ENCODE results near the gene CSMD2. TPM values are rescaled to one million over a fixed set of nuclear protein-coding genes. Genes with fewer than 3 reads are reported as not detected.

Gene CSMD2
- total RNA-seq, 1 experiment from 2014 or later, result 0.22 TPM

DNA sequence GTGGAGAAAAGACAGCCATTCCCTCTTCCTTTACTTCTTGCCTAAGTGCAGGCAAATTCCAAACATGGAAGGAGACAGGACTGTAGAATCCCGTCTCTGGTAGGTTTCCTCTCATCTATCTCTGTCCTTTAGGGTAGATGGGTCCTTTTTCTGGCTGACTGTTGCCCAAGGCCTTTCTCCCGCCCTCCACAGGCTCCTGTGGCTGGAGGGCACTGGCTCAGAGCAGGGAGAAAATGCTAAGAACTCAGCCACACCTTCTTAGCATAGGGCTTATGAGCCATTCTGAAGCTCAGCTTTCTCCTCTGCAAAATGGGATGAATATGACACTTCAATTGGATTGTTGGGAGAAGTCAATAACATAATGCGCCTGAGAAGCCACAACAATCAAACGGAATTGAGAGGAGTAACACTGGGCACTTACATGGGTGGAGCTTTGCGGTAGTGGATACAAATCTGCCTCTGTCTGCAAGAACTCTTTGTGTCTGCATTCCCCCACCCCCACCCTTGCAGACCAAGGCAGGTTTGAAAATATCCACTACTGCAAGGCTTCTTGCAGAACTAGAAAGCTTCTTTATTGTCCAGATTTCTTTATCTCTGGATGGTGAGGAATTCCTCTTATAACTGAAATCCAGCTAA is 94.7 kb downstream of the CSMD2 start:
- ChIA-PET CTCF (no interaction called here), POLR2A (no interaction called here), RAD21 (ENCODE audit: low non-redundant PET in 1 of 2, low total read pairs in 2 of 2, uncharacterized antibody in 2 of 2, unreplicated experiment in 2 of 2) (no interaction called here)
- Histone ChIP-seq H3K27me3 (ENCODE audit: insufficient read depth, low read length) (peaks cover 39% of the 10 kb centered on the region), H3K9me3 (ENCODE audit: control insufficient read depth in 1 of 2, insufficient read depth in 1 of 2, low read depth in 1 of 2, low read length in 2 of 2) (no peaks in the 10 kb centered on the region), H3K4me1 (ENCODE audit: control insufficient read depth in 1 of 2, insufficient read depth in 2 of 2, low read length in 2 of 2) (no peaks in the 10 kb centered on the region), H3K9me2 (ENCODE audit: insufficient read depth) (no peaks in the 10 kb centered on the region), H3K79me2 (ENCODE audit: insufficient read depth, low read length) (no peaks in the 10 kb centered on the region), H3K9ac (ENCODE audit: low read length) (no peak overlapping the region), H4K20me1 (ENCODE audit: insufficient read depth) (no peaks in the 10 kb centered on the region), H3K4me3 (replicated peaks in 1 of 2; ENCODE audit: low read depth in 1 of 2, low read length in 2 of 2) (no peak overlapping the region), H3K4me2 (ENCODE audit: low read length) (no peak overlapping the region), H2AFZ (ENCODE audit: low read depth, low read length, poor library complexity, severe bottlenecking) (no peak overlapping the region), H3K27ac (ENCODE audit: low read depth, low read length) (no peak overlapping the region), H3K36me3 (ENCODE audit: control insufficient read depth in 1 of 2, insufficient read depth in 2 of 2, low read length in 2 of 2) (no peaks in the 10 kb centered on the region)
- intact Hi-C loops (cut with micrococcal nuclease), result no loop called here
- TF ChIP-seq ZNF274 (IDR thresholded peaks at IDR 0.05; ENCODE audit: low read depth, low read length) (no peak), EZH2 (IDR thresholded peaks at IDR 0.05) (no peak)
- no peak for DNase-seq (ENCODE audit: low read depth, low spot score)
- BruUV-seq (replicated peaks), result no TSS peak
- ATAC-seq, result no peak

DNA sequence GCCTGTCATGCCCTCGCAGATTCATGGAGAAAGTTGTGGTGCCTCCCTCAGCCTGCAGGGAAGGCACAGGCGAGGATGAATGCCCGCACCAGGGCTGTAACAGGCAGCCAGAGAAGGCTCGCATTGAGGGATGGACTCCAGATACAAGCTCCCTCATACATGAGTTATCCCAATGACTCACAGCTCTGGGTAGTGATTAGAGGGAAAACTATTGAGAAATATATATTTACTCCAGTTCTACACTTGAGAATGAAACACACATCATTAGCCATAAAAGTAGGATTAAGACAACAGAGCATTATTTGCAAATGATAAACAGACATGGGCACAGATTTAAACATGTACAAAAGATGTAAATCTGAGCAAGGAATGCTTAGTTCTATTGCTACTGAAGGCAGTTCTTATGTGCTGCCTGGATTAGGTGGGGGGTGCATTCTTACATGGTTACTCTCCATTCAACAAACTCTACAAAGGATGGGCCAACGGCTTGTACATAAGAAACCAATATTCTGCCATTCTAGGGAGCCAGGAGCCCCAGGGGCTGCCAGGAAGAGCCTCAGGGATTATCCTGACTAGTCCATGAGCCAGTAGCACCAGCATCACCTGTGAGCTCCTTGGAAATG is 97.9 kb downstream of the CSMD2 start:
- Histone ChIP-seq H3K4me3 (replicated peaks in 1 of 2; ENCODE audit: low read depth in 1 of 2, low read length in 2 of 2) (no peak overlapping the region), H3K27me3 (ENCODE audit: insufficient read depth, low read length) (peaks cover 32% of the 10 kb centered on the region), H3K4me1 (ENCODE audit: control insufficient read depth in 1 of 2, insufficient read depth in 2 of 2, low read length in 2 of 2) (no peaks in the 10 kb centered on the region), H3K9me2 (ENCODE audit: insufficient read depth) (no peaks in the 10 kb centered on the region), H4K20me1 (ENCODE audit: insufficient read depth) (no peaks in the 10 kb centered on the region), H3K27ac (ENCODE audit: low read depth, low read length) (no peak overlapping the region), H3K9ac (ENCODE audit: low read length) (no peak overlapping the region), H3K79me2 (ENCODE audit: insufficient read depth, low read length) (no peaks in the 10 kb centered on the region), H3K4me2 (ENCODE audit: low read length) (no peak overlapping the region), H3K9me3 (ENCODE audit: control insufficient read depth in 1 of 2, insufficient read depth in 1 of 2, low read depth in 1 of 2, low read length in 2 of 2) (no peaks in the 10 kb centered on the region), H3K36me3 (ENCODE audit: control insufficient read depth in 1 of 2, insufficient read depth in 2 of 2, low read length in 2 of 2) (no peaks in the 10 kb centered on the region), H2AFZ (ENCODE audit: low read depth, low read length, poor library complexity, severe bottlenecking) (no peak overlapping the region)
- RAD21 ChIA-PET (ENCODE audit: low non-redundant PET in 1 of 2, low total read pairs in 2 of 2, uncharacterized antibody in 2 of 2, unreplicated experiment in 2 of 2), result no interaction called here
- POLR2A ChIA-PET, result no interaction called here
- intact Hi-C loops (cut with micrococcal nuclease), result no loop called here
- CTCF ChIA-PET, result no interaction called here
- ATAC-seq (no peak), DNase-seq (ENCODE audit: low read depth, low spot score) (no peak)
- no TSS peak for BruUV-seq (replicated peaks)
- TF ChIP-seq, protein P1, sequence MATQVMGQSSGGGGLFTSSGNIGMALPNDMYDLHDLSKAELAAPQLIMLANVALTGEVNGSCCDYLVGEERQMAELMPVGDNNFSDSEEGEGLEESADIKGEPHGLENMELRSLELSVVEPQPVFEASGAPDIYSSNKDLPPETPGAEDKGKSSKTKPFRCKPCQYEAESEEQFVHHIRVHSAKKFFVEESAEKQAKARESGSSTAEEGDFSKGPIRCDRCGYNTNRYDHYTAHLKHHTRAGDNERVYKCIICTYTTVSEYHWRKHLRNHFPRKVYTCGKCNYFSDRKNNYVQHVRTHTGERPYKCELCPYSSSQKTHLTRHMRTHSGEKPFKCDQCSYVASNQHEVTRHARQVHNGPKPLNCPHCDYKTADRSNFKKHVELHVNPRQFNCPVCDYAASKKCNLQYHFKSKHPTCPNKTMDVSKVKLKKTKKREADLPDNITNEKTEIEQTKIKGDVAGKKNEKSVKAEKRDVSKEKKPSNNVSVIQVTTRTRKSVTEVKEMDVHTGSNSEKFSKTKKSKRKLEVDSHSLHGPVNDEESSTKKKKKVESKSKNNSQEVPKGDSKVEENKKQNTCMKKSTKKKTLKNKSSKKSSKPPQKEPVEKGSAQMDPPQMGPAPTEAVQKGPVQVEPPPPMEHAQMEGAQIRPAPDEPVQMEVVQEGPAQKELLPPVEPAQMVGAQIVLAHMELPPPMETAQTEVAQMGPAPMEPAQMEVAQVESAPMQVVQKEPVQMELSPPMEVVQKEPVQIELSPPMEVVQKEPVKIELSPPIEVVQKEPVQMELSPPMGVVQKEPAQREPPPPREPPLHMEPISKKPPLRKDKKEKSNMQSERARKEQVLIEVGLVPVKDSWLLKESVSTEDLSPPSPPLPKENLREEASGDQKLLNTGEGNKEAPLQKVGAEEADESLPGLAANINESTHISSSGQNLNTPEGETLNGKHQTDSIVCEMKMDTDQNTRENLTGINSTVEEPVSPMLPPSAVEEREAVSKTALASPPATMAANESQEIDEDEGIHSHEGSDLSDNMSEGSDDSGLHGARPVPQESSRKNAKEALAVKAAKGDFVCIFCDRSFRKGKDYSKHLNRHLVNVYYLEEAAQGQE (IDR thresholded peaks at IDR 0.05; ENCODE audit: low read depth), result no peak
- TF ChIP-seq SP1 (IDR thresholded peaks at IDR 0.05; ENCODE audit: low read depth), result no peak
- TF ChIP-seq TCF7L2 (IDR thresholded peaks at IDR 0.05; ENCODE audit: borderline replicate concordance, extremely low read depth, insufficient read depth, insufficient read length), result no peak
- no peak for TF ChIP-seq JUND (IDR thresholded peaks at IDR 0.05)
- TF ChIP-seq FOSL1 (IDR thresholded peaks at IDR 0.05; ENCODE audit: low read depth), result no peak
- TF ChIP-seq, protein P2, sequence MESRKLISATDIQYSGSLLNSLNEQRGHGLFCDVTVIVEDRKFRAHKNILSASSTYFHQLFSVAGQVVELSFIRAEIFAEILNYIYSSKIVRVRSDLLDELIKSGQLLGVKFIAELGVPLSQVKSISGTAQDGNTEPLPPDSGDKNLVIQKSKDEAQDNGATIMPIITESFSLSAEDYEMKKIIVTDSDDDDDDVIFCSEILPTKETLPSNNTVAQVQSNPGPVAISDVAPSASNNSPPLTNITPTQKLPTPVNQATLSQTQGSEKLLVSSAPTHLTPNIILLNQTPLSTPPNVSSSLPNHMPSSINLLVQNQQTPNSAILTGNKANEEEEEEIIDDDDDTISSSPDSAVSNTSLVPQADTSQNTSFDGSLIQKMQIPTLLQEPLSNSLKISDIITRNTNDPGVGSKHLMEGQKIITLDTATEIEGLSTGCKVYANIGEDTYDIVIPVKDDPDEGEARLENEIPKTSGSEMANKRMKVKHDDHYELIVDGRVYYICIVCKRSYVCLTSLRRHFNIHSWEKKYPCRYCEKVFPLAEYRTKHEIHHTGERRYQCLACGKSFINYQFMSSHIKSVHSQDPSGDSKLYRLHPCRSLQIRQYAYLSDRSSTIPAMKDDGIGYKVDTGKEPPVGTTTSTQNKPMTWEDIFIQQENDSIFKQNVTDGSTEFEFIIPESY (IDR thresholded peaks at IDR 0.05; ENCODE audit: extremely low read depth, insufficient replicate concordance, low read length), result no peak
- TF ChIP-seq CEBPB (IDR thresholded peaks at IDR 0.05; ENCODE audit: low read depth), result no peak
